ENCODE results near the gene SEMA3F.

The SEMA3F gene

GRCh38 chr3:50230104-50230793, 75.1 kb downstream of the SEMA3F start:
- peak overlapping the region; percentile 9 for H3K4me2 ChIP-seq (ENCODE audit: low read depth, low read length, poor library complexity, severe bottlenecking)

GRCh38 chr3:50230794-50231125, 75.6 kb downstream of the SEMA3F start:
- Histone ChIP-seq H3K27ac (ENCODE audit: low read depth, low read length) (no peak overlapping the region), H3K79me2 (ENCODE audit: insufficient read depth, low read length) (no peaks in the 10 kb centered on the region), H3K36me3 (ENCODE audit: low read length) (no peaks in the 10 kb centered on the region), H3K4me2 (ENCODE audit: low read depth, low read length, poor library complexity, severe bottlenecking) (no peak overlapping the region), H3K9me3 (ENCODE audit: insufficient read depth, low read length) (no peaks in the 10 kb centered on the region), H3K9ac (ENCODE audit: low read length) (peak overlapping the region; percentile 16; the same call in 1 of the 2 replicates), H4K20me1 (ENCODE audit: low read depth, low read length) (no peaks in the 10 kb centered on the region), H2AFZ (ENCODE audit: low read depth, low read length, severe bottlenecking) (no peak overlapping the region), H3K9me2 (replicated peaks; ENCODE audit: insufficient read depth, low read length) (no peaks in the 10 kb centered on the region), H3K4me3 (ENCODE audit: insufficient read depth, low read length, poor library complexity, severe bottlenecking) (no peak overlapping the region), H3K27me3 (ENCODE audit: low read length) (no peaks in the 10 kb centered on the region), H3F3A (ENCODE audit: insufficient read depth) (no peaks in the 10 kb centered on the region)
- no peak for TF ChIP-seq EZH2phosphoT487 (conservative IDR thresholded peaks at IDR 0.05; ENCODE audit: low read length)
- TF ChIP-seq, protein P1, sequence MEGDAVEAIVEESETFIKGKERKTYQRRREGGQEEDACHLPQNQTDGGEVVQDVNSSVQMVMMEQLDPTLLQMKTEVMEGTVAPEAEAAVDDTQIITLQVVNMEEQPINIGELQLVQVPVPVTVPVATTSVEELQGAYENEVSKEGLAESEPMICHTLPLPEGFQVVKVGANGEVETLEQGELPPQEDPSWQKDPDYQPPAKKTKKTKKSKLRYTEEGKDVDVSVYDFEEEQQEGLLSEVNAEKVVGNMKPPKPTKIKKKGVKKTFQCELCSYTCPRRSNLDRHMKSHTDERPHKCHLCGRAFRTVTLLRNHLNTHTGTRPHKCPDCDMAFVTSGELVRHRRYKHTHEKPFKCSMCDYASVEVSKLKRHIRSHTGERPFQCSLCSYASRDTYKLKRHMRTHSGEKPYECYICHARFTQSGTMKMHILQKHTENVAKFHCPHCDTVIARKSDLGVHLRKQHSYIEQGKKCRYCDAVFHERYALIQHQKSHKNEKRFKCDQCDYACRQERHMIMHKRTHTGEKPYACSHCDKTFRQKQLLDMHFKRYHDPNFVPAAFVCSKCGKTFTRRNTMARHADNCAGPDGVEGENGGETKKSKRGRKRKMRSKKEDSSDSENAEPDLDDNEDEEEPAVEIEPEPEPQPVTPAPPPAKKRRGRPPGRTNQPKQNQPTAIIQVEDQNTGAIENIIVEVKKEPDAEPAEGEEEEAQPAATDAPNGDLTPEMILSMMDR (IDR thresholded peaks at IDR 0.05; ENCODE audit: insufficient read depth, low read length, poor library complexity, severe bottlenecking), result no peak

More at GRCh38 chr3:50230104-50230793, 75.1 kb downstream of the SEMA3F start:
- no peaks in the 10 kb centered on the region for H3K27me3 ChIP-seq (ENCODE audit: low read length)
- peak overlapping the region; percentile 16 for H3K9ac ChIP-seq (ENCODE audit: low read length)
- H3K79me2 ChIP-seq (ENCODE audit: insufficient read depth, low read length), result no peaks in the 10 kb centered on the region
- H3K36me3 ChIP-seq (ENCODE audit: low read length), result no peaks in the 10 kb centered on the region
- no peak overlapping the region for H3K27ac ChIP-seq (ENCODE audit: low read depth, low read length)
- no peaks in the 10 kb centered on the region for H3F3A ChIP-seq (ENCODE audit: insufficient read depth)
- no peak overlapping the region for H3K4me3 ChIP-seq (ENCODE audit: insufficient read depth, low read length, poor library complexity, severe bottlenecking)
- no peak overlapping the region for H2AFZ ChIP-seq (ENCODE audit: low read depth, low read length, severe bottlenecking)
- TF ChIP-seq EZH2phosphoT487 (conservative IDR thresholded peaks at IDR 0.05; ENCODE audit: low read length), result no peak
- TF ChIP-seq, protein P1 (IDR thresholded peaks at IDR 0.05; ENCODE audit: insufficient read depth, low read length, poor library complexity, severe bottlenecking), result no peak
- no peaks in the 10 kb centered on the region for H3K9me2 ChIP-seq (replicated peaks; ENCODE audit: insufficient read depth, low read length)
- H3K9me3 ChIP-seq (ENCODE audit: insufficient read depth, low read length), result no peaks in the 10 kb centered on the region
- no peaks in the 10 kb centered on the region for H4K20me1 ChIP-seq (ENCODE audit: low read depth, low read length)

- H3K4me3 ChIP-seq (ENCODE audit: insufficient read depth, low read length, poor library complexity, severe bottlenecking), result no peak overlapping the region
- H3K9ac ChIP-seq (ENCODE audit: low read length), result no peak overlapping the region
- no peaks in the 10 kb centered on the region for H3K27me3 ChIP-seq (ENCODE audit: low read length)
- H3K9me2 ChIP-seq (replicated peaks; ENCODE audit: insufficient read depth, low read length), result no peaks in the 10 kb centered on the region
- H3K36me3 ChIP-seq (ENCODE audit: low read length), result no peaks in the 10 kb centered on the region
- no peaks in the 10 kb centered on the region for H3F3A ChIP-seq (ENCODE audit: insufficient read depth)
- H3K79me2 ChIP-seq (ENCODE audit: insufficient read depth, low read length), result peaks cover 5% of the 10 kb centered on the region
- TF ChIP-seq, protein P1 (IDR thresholded peaks at IDR 0.05; ENCODE audit: insufficient read depth, low read length, poor library complexity, severe bottlenecking), result no peak
- no peak for TF ChIP-seq EZH2phosphoT487 (conservative IDR thresholded peaks at IDR 0.05; ENCODE audit: low read length)
- no peak overlapping the region for H3K27ac ChIP-seq (ENCODE audit: low read depth, low read length)
- H4K20me1 ChIP-seq (ENCODE audit: low read depth, low read length), result no peaks in the 10 kb centered on the region
- no peak overlapping the region for H2AFZ ChIP-seq (ENCODE audit: low read depth, low read length, severe bottlenecking)
- no peak overlapping the region for H3K4me2 ChIP-seq (ENCODE audit: low read depth, low read length, poor library complexity, severe bottlenecking)
- no peaks in the 10 kb centered on the region for H3K9me3 ChIP-seq (ENCODE audit: insufficient read depth, low read length)
Observed at GRCh38 chr3:50231581-50231980, 76.5 kb downstream of the SEMA3F start.

Measured in SU-DHL-6 (cell line).